Measurements from ENCODE around the gene CTNNA2. TPM values are rescaled to one million over a fixed set of nuclear protein-coding genes. Genes with fewer than 3 reads are reported as not detected.

The CTNNA2 gene
- total RNA-seq, 1 experiment from 2014 or later: 5.5 TPM

DNA sequence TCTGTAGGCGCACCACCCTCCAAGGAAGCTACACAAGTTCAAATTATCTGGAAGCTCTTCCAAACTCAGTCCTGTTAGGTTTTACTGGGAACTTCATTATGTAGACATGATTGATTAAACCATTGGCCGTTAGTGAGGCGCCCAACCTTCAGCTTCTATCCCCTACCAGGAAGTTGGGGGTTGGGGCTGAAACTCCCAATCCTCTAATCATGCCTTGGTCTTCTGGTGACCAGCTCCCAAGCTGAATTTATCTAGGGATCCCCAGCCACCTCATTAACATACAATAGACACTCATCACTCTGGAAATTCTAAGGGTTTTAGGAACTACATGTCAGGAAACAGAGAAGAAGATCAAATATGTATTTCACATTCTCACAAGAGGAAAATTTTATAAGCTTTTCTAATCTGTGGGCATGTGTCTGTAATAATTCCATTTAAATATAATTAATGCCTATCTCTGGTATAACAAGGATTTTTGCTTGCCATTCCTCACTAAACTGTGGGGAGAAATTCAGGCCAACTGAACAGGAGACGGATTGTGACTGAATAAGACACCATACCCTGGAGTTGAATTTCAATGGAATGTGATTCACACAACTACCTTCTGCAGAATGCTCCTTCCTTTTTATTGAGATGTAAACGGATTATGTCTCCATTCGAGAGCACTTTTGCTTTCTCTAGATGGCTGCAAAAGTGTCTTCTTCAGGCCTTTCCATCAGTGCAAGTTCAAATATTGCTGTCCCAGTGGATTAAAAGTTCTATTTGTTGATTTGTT lies 463.1 kb downstream of the CTNNA2 start:
- no peaks in the 10 kb centered on the region for H4K20me1 ChIP-seq (ENCODE audit: control insufficient read depth, insufficient read depth, insufficient read length)
- H3K23me2 ChIP-seq (ENCODE audit: insufficient read length, low read depth, low read length, poor library complexity, severe bottlenecking): no peaks in the 10 kb centered on the region
- H4K8ac ChIP-seq (replicated peaks; ENCODE audit: insufficient read length, low read depth, low read length): no peak overlapping the region
- no peak overlapping the region for H3K56ac ChIP-seq (ENCODE audit: insufficient read length, low read depth, low read length)
- TF ChIP-seq, protein P1, sequence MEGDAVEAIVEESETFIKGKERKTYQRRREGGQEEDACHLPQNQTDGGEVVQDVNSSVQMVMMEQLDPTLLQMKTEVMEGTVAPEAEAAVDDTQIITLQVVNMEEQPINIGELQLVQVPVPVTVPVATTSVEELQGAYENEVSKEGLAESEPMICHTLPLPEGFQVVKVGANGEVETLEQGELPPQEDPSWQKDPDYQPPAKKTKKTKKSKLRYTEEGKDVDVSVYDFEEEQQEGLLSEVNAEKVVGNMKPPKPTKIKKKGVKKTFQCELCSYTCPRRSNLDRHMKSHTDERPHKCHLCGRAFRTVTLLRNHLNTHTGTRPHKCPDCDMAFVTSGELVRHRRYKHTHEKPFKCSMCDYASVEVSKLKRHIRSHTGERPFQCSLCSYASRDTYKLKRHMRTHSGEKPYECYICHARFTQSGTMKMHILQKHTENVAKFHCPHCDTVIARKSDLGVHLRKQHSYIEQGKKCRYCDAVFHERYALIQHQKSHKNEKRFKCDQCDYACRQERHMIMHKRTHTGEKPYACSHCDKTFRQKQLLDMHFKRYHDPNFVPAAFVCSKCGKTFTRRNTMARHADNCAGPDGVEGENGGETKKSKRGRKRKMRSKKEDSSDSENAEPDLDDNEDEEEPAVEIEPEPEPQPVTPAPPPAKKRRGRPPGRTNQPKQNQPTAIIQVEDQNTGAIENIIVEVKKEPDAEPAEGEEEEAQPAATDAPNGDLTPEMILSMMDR (conservative IDR thresholded peaks at IDR 0.05): no peak
- H2AK5ac ChIP-seq (ENCODE audit: insufficient read length, low read length): no peak overlapping the region
- Mint-ChIP-seq H3K27me3 (ENCODE audit: low read depth) (no peaks in the 10 kb centered on the region), H3K9me3 (no peaks in the 10 kb centered on the region; a peak in 1 of 5 replicates), H3K4me3 (peak overlapping the region in 1 of 2 experiments; percentile 28; a peak in 1 of 5 replicates), H3K36me3 (ENCODE audit: insufficient read depth in 1 of 3, low read depth in 3 of 3) (peaks cover 4 to 7% (median 6%) of the 10 kb centered on the region in 3 experiments; a peak in 4 of 7 replicates), H3K4me1 (peaks cover 65% of the 10 kb centered on the region in 2 experiments), H3K27ac (peak overlapping the region; percentile 56 to 82 (median 65); a peak in 6 of 7 replicates)
- H3K27me3 ChIP-seq (ENCODE audit: insufficient read depth, low read length): no peaks in the 10 kb centered on the region
- no peak overlapping the region for H3T11ph ChIP-seq (ENCODE audit: low read length)
- H3K79me1 ChIP-seq (ENCODE audit: insufficient read depth, low read depth, low read length, poor library complexity, severe bottlenecking): no peaks in the 10 kb centered on the region
- no peak overlapping the region for H3K9ac ChIP-seq (ENCODE audit: extremely low read depth, insufficient read length, low read length)
- H3K4me1 ChIP-seq (ENCODE audit: insufficient read depth, low read length): peaks cover 19% of the 10 kb centered on the region; the same call in 1 of the 2 replicates
- no peak overlapping the region for H2BK5ac ChIP-seq (ENCODE audit: insufficient read length, low read length)
- no peak overlapping the region for H2AFZ ChIP-seq (ENCODE audit: low read length)
- DNase-seq: no peak
- no peak overlapping the region for H3K23ac ChIP-seq (ENCODE audit: insufficient read length, low read depth, low read length)
- no peak overlapping the region for H3K27ac ChIP-seq (ENCODE audit: insufficient read length, low read depth, low read length)
- H4K91ac ChIP-seq (ENCODE audit: insufficient read length, low read depth, low read length): no peak overlapping the region
- no peak overlapping the region for H2BK120ac ChIP-seq (ENCODE audit: low read depth, low read length, poor library complexity, severe bottlenecking)
- H3K14ac ChIP-seq (ENCODE audit: insufficient read depth, low read length): no peak overlapping the region
- H3K79me2 ChIP-seq (ENCODE audit: insufficient read depth, low read length): no peaks in the 10 kb centered on the region
- no peak overlapping the region for H3K4ac ChIP-seq (ENCODE audit: low read depth, low read length)
- no peak overlapping the region for H4K5ac ChIP-seq (ENCODE audit: insufficient read length, low read depth, low read length)
- no peak overlapping the region for H2BK15ac ChIP-seq (ENCODE audit: low read depth, low read length)
- WGBS (ENCODE audit: extremely low coverage, insufficient read length, low lambda C conversion rate): no CpG with 5 or more reads among the region's 6 CpGs
- H2BK12ac ChIP-seq (ENCODE audit: insufficient read length, low read depth, low read length): no peak overlapping the region
- peak overlapping the region; percentile 24 for H3K4me2 ChIP-seq (ENCODE audit: insufficient read depth, insufficient read length, low read length)
- H3K18ac ChIP-seq (ENCODE audit: insufficient read length, low read depth, low read length): no peak overlapping the region
- no peak overlapping the region for H2BK20ac ChIP-seq (ENCODE audit: low read depth, low read length, poor library complexity, severe bottlenecking)
- H3K9me3 ChIP-seq (ENCODE audit: control insufficient read depth, low read depth, low read length): no peaks in the 10 kb centered on the region

Data from H9 (cell line).